Measurements from ENCODE around the gene ARMCX5.

Gene ARMCX5

GRCh38 chrX:102599084-102599950, at the start of gene ARMCX5:
ARMCX5 (plus strand) TSS chrX:102599515; CDS start chrX:102602142, 2,627 bp downstream.
- DNase-seq (ENCODE audit: insufficient read length, low spot score): peak; percentile 27
- FAIRE-seq: no peak

GRCh38 chrX:102558607-102559006, 40.7 kb upstream of the ARMCX5 start:
- no peak for DNase-seq (ENCODE audit: insufficient read length, low spot score)
- FAIRE-seq: no peak

GRCh38 chrX:102560423-102561068, 38.8 kb upstream of the ARMCX5 start:
- no peak for FAIRE-seq
- DNase-seq (ENCODE audit: insufficient read length, low spot score): no peak

- FAIRE-seq: no peak
Observed at GRCh38 chrX:102580891-102581290, 18.4 kb upstream of the ARMCX5 start.

GRCh38 chrX:102593367-102593766, 5.9 kb upstream of the ARMCX5 start:
- FAIRE-seq: no peak

More at GRCh38 chrX:102580891-102581290, 18.4 kb upstream of the ARMCX5 start:
- DNase-seq (ENCODE audit: insufficient read length, low spot score): no peak

GRCh38 chrX:102599951-102600579, 750 bp downstream of the ARMCX5 start:
- FAIRE-seq (no peak), DNase-seq (ENCODE audit: insufficient read length, low spot score) (no peak)

More at GRCh38 chrX:102593367-102593766, 5.9 kb upstream of the ARMCX5 start:
- DNase-seq (ENCODE audit: insufficient read length, low spot score): no peak

DNA sequence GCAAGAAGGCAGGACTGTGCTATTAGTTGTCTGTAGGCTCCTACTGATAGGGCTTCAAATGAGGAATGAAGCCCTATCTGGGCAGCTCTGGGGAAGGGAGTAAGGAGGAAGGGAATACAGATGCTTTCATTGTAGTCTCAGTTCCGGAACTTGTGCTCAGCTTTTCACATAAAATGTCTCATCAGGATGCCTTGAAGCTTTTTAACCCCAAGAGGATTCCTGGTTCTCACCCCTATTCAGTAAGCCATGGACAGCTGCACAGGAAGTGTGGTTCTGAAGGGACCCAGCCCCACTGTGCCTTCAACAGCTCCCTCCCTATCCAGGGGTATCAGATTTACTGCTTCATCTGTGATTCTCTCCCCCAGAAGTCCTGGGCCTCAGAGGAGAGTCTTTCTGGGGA, 5.0 kb downstream of the ARMCX5 start:
- DNase-seq (ENCODE audit: insufficient read length, low spot score) (no peak), FAIRE-seq (no peak)

DNA sequence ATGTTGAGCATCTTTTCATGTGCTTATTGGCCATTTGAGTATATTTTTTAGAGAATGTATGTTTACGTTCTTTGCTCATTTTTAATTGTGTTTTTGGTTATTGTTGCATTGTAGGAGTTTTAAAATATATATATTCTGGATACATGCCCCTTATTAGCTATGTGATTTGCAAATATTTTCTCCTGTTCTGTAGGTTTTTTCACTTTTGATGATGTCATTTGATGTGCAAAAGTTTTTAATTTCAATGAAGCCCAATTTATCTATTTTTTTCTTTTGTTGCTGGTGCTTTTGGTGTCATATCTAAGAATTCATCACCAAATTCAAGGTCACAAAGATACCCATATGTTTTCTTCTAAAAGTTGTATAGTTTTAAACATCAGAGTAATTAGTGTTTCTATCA, 6.8 kb downstream of the ARMCX5 start:
- FAIRE-seq (no peak), DNase-seq (ENCODE audit: insufficient read length, low spot score) (no peak)

DNA sequence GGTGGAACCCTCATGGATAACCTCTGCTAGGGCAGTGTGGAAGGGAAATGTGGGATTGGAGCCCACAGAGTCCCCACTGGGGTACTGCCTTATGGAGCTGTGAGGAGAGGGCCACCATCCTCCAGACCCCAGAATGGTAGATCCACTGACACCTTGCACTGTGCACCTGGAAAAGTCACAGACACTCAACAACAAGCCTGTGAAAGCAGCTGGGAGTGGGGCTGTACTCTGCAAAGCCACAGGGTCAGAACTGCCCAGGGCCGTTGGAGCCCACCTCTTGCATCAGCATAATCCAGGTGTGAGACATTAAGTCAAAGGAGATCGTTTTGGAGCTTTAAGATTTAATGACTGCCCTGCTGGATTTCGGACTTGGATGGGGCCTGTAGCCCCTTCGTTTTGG, 11.6 kb downstream of the ARMCX5 start:
- DNase-seq (ENCODE audit: insufficient read length, low spot score): no peak
- no peak for FAIRE-seq

- FAIRE-seq (no peak), DNase-seq (ENCODE audit: insufficient read length, low spot score) (no peak)
Observed at GRCh38 chrX:102624105-102624504, 24.8 kb downstream of the ARMCX5 start.

- DNase-seq (ENCODE audit: insufficient read length, low spot score) (no peak), FAIRE-seq (no peak)
Observed at GRCh38 chrX:102627640-102628039, 28.3 kb downstream of the ARMCX5 start.

DNA sequence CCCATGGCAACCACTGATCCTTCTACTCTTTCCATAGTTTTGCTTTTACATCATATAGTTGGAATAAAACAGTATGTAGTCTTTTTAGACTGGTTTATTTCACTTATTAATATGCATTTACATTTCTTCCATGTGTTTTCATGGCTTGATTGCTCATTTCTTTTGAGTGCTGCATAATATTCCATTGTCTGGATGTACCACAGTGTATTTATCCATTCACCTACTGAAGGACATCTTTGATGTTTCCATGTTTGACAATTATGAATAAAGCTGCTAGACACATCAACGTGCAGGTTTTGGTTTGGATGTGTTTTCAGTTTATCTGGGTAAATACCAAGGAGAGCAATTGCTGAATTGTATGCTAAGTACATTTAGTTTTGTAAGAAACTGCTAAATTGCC, 38.2 kb downstream of the ARMCX5 start:
- FAIRE-seq: no peak
- no peak for DNase-seq (ENCODE audit: insufficient read length, low spot score)

DNA sequence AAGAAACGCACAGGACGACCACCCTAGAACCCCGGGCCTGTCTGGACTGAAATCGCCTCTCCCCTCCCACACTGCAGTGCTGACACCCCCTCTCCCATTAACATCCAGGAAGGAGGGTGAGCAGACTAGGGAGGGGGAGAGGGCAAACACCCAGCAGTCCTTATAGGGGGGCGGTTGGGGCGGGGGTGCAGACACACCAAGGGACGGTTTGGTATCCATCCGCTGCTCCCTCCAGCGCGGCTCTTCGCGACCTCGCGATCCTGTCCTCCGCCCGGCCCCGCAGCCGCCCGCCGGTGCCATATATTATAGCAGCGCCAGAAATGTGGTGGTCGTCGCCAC, 51.6 kb downstream of the ARMCX5 start:
- no peak for FAIRE-seq

DNA sequence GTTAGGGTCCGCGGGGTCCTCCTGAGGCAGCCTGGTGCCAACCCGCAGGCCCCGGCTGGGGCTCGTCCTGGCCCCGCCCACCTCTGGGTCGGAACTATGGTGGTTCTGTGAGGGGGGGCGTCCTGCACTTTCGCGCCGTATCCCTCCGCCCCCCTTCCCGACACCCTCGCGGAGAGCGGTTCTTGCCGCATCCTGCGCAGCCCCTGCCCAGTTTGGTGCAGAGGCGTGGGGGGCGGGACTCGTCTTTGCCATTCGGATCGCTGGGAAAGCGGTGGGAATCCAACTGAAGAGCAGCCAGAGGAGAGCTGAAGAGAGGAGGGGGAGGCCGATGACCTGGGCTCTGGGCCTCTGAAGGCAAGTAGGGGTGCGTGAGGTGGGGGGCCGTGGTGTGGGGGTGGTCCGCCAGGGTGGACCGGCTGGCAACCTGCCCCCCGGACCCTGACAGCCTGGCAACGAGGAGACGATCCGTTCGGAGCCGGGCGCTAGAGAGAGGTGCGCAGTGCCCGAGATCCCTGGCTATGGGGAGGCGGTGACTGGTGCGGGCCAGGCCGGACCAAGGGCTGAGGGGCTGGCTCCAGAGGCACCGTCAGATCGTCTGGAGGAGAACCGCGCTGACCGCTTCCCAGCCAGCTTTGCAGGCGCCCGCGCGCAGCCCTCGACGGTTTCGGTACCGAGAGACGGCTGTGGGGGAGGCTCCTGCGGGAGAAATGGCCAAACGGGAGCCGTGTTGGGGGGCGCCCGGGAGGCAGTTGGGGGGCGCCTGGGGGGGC, 52.1 kb downstream of the ARMCX5 start, which contains the start of gene GPRASP1:
Gene GPRASP1 (plus strand): TSS at position 242 of the 770 bp plus-strand sequence. CDS start 2,431 bp downstream, outside the sequence.
- DNase-seq (ENCODE audit: insufficient read length, low spot score) (no peak), FAIRE-seq (no peak)

More for the DNA sequence above, 51.6 kb downstream of the ARMCX5 start:
- no peak for DNase-seq (ENCODE audit: insufficient read length, low spot score)

- DNase-seq (ENCODE audit: insufficient read length, low spot score): no peak
- no peak for FAIRE-seq
Observed at GRCh38 chrX:102652031-102652688, 52.8 kb downstream of the ARMCX5 start.
